ENCODE measurements around the gene PITPNM3.

Gene PITPNM3

DNA sequence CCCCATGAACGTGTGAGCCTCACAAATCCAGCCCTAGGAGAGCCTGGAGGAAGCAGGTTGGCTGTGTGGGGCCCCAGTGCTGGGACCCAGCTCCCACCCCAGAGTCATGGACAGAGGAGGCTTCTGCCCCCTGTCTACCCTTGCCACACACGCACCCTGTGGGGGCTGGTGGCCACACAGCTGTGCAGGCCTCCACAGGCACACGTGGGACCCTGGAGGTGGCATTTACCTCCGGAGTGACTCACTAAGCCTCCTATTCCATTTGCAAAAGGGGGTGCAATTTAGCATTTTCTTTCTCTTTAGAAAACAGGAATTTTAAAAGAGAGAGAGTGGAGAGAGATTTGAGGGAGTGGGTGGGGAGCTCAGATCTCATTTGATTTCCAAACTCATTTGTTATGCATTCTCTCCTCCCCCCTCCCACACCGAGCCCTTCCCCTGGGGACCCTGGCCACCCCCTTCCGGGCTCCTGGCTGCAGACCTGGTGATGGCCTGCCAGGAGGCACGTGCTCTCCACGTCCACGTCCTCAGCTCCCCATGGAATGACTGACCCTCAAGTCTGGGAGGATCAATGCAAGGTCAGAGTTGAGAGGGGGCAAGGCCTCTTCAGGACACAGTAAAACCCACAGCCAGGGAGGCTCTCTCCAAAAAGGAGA lies 6.8 kb downstream of the PITPNM3 start:
- no peak for TF ChIP-seq CREB1 (IDR thresholded peaks at IDR 0.05; ENCODE audit: low read depth)
- no peak for TF ChIP-seq TAF1 (IDR thresholded peaks at IDR 0.05; ENCODE audit: low read depth)
- TF ChIP-seq ZBTB7A (IDR thresholded peaks at IDR 0.05; ENCODE audit: low read depth), result no peak
- TF ChIP-seq, protein P1, sequence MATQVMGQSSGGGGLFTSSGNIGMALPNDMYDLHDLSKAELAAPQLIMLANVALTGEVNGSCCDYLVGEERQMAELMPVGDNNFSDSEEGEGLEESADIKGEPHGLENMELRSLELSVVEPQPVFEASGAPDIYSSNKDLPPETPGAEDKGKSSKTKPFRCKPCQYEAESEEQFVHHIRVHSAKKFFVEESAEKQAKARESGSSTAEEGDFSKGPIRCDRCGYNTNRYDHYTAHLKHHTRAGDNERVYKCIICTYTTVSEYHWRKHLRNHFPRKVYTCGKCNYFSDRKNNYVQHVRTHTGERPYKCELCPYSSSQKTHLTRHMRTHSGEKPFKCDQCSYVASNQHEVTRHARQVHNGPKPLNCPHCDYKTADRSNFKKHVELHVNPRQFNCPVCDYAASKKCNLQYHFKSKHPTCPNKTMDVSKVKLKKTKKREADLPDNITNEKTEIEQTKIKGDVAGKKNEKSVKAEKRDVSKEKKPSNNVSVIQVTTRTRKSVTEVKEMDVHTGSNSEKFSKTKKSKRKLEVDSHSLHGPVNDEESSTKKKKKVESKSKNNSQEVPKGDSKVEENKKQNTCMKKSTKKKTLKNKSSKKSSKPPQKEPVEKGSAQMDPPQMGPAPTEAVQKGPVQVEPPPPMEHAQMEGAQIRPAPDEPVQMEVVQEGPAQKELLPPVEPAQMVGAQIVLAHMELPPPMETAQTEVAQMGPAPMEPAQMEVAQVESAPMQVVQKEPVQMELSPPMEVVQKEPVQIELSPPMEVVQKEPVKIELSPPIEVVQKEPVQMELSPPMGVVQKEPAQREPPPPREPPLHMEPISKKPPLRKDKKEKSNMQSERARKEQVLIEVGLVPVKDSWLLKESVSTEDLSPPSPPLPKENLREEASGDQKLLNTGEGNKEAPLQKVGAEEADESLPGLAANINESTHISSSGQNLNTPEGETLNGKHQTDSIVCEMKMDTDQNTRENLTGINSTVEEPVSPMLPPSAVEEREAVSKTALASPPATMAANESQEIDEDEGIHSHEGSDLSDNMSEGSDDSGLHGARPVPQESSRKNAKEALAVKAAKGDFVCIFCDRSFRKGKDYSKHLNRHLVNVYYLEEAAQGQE (IDR thresholded peaks at IDR 0.05; ENCODE audit: low read depth), result no peak
- no peak for TF ChIP-seq EGR1 (IDR thresholded peaks at IDR 0.05)
- no peak for TF ChIP-seq EP300 (IDR thresholded peaks at IDR 0.05; ENCODE audit: borderline replicate concordance)
- no peak for TF ChIP-seq TEAD4 (IDR thresholded peaks at IDR 0.05)

DNA sequence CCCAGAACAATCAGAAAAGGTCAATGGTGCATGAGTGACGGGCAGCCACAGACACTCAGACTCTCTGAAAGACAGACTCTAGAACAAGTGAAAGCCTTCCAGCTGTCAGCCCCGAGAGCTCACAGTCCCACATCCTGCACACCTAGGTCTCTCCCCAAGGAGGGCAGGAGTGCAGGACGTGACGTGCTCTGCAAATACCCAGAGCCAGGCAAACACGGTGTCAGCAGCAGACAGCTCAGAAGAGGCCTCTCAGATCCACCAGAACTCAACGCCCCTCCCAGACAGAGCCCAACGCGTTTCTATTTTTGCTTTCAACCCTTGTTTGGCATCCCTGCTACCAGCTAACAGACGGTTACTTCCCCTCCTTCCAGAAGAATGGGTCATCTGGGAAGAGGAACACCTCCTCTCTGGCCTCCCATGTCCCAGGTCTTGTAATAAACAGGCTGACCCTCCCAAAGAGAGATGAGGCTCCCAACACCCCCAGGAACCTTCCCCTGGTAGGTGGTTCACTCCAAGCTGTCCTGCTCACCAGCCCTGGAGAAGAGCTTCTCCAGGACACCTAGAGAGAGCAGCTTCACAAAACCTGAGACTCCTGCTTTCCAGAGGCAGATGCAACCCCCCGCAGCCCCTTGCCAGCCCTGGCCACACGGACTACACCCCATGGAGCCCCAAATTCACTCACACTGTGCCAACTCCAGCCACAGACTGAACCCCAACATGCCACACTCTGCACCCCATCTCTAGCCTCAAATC lies 7.6 kb downstream of the PITPNM3 start:
- no peak for TF ChIP-seq TAF1 (IDR thresholded peaks at IDR 0.05; ENCODE audit: low read depth)
- no peak for TF ChIP-seq RAD21 (IDR thresholded peaks at IDR 0.05; ENCODE audit: low read depth)
- TF ChIP-seq, protein P1 (IDR thresholded peaks at IDR 0.05; ENCODE audit: low read depth), result no peak
- TF ChIP-seq, protein P2, sequence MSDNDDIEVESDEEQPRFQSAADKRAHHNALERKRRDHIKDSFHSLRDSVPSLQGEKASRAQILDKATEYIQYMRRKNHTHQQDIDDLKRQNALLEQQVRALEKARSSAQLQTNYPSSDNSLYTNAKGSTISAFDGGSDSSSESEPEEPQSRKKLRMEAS (IDR thresholded peaks at IDR 0.05), result no peak
- TF ChIP-seq YY1 (IDR thresholded peaks at IDR 0.05; ENCODE audit: low read depth), result no peak
- TF ChIP-seq NFIC (IDR thresholded peaks at IDR 0.05), result no peak
- TF ChIP-seq FOXM1 (IDR thresholded peaks at IDR 0.05; ENCODE audit: borderline replicate concordance, low read depth), result no peak
- TF ChIP-seq EGR1 (IDR thresholded peaks at IDR 0.05), result no peak
- no peak for TF ChIP-seq CREB1 (IDR thresholded peaks at IDR 0.05; ENCODE audit: low read depth)
- no peak for TF ChIP-seq TEAD4 (IDR thresholded peaks at IDR 0.05)
- no peak for TF ChIP-seq CEBPB (IDR thresholded peaks at IDR 0.05)
- TF ChIP-seq, protein P3, sequence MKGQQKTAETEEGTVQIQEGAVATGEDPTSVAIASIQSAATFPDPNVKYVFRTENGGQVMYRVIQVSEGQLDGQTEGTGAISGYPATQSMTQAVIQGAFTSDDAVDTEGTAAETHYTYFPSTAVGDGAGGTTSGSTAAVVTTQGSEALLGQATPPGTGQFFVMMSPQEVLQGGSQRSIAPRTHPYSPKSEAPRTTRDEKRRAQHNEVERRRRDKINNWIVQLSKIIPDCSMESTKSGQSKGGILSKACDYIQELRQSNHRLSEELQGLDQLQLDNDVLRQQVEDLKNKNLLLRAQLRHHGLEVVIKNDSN (IDR thresholded peaks at IDR 0.05), result no peak
- TF ChIP-seq TCF12 (IDR thresholded peaks at IDR 0.05; ENCODE audit: low read depth), result no peak
- TF ChIP-seq ZBTB7A (IDR thresholded peaks at IDR 0.05; ENCODE audit: low read depth), result no peak

DNA sequence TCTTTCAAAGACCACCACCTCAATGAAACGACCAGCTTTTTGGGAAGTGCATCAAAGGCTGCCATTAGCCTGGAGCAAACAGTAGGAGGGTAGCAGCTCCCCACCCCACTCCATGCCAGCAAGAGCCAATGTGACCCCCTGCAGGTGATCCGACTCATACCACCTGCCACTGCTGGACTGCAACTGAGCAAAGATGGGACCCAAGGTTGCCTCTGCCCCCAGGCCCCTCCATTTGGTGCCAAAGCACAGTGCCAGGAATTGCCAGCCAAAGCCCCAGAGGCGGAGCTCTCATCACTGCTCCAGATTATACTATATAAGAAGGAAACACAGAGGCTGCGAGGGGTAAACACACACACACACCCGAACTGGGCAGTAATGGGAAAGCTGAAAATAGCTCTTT lies 8.3 kb downstream of the PITPNM3 start:
- no peak for TF ChIP-seq TCF12 (IDR thresholded peaks at IDR 0.05; ENCODE audit: low read depth)
- TF ChIP-seq, protein P2 (IDR thresholded peaks at IDR 0.05), result no peak
- TF ChIP-seq YY1 (IDR thresholded peaks at IDR 0.05; ENCODE audit: low read depth), result no peak
- TF ChIP-seq EGR1 (IDR thresholded peaks at IDR 0.05), result no peak
- TF ChIP-seq TEAD4 (IDR thresholded peaks at IDR 0.05), result no peak
- no peak for TF ChIP-seq CEBPB (IDR thresholded peaks at IDR 0.05)
- TF ChIP-seq NFIC (IDR thresholded peaks at IDR 0.05), result no peak
- TF ChIP-seq EP300 (IDR thresholded peaks at IDR 0.05; ENCODE audit: borderline replicate concordance), result no peak
- TF ChIP-seq, protein P3 (IDR thresholded peaks at IDR 0.05), result no peak
- TF ChIP-seq, protein P1 (IDR thresholded peaks at IDR 0.05; ENCODE audit: low read depth), result no peak
- TF ChIP-seq CREB1 (IDR thresholded peaks at IDR 0.05; ENCODE audit: low read depth), result no peak
- no peak for TF ChIP-seq RAD21 (IDR thresholded peaks at IDR 0.05; ENCODE audit: low read depth)
- TF ChIP-seq ZBTB7A (IDR thresholded peaks at IDR 0.05; ENCODE audit: low read depth), result no peak
- no peak for TF ChIP-seq TAF1 (IDR thresholded peaks at IDR 0.05; ENCODE audit: low read depth)
- TF ChIP-seq FOXM1 (IDR thresholded peaks at IDR 0.05; ENCODE audit: borderline replicate concordance, low read depth), result no peak

DNA sequence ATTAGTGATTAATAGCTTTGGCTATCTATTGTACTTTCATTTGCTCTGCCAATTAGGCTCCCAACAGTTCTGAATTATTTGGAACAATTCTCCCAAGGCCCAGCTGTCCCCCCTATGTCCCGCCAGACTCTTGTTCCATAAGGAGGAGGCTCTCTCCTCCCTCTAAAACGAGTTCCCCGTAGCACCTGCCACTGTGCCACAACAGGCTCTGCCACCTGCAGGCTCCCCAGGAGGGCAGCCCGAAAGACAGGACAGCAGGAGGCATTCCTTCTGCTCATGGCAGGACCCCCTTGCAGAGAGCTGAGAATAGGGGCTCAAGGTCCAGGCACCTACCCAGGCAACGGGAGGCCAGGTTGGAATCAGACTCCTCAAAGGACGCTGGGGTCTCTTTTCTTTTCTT lies 9.0 kb downstream of the PITPNM3 start:
- TF ChIP-seq ZBTB7A (IDR thresholded peaks at IDR 0.05; ENCODE audit: low read depth), result no peak
- TF ChIP-seq CEBPB (IDR thresholded peaks at IDR 0.05), result no peak
- TF ChIP-seq FOXM1 (IDR thresholded peaks at IDR 0.05; ENCODE audit: borderline replicate concordance, low read depth), result no peak
- TF ChIP-seq YY1 (IDR thresholded peaks at IDR 0.05; ENCODE audit: low read depth), result no peak
- TF ChIP-seq, protein P1 (IDR thresholded peaks at IDR 0.05; ENCODE audit: low read depth), result no peak
- no peak for TF ChIP-seq TCF12 (IDR thresholded peaks at IDR 0.05; ENCODE audit: low read depth)
- TF ChIP-seq TAF1 (IDR thresholded peaks at IDR 0.05; ENCODE audit: low read depth), result no peak
- TF ChIP-seq CREB1 (IDR thresholded peaks at IDR 0.05; ENCODE audit: low read depth), result no peak
- no peak for TF ChIP-seq NFIC (IDR thresholded peaks at IDR 0.05)
- TF ChIP-seq, protein P2 (IDR thresholded peaks at IDR 0.05), result no peak
- TF ChIP-seq RAD21 (IDR thresholded peaks at IDR 0.05; ENCODE audit: low read depth), result no peak
- TF ChIP-seq, protein P3 (IDR thresholded peaks at IDR 0.05), result no peak
- TF ChIP-seq EGR1 (IDR thresholded peaks at IDR 0.05), result no peak
- no peak for TF ChIP-seq EP300 (IDR thresholded peaks at IDR 0.05; ENCODE audit: borderline replicate concordance)

Data from Ishikawa (cell line).